Astrocyte of the spinal cord (primary cell): ENCODE data around the gene ZNF628.
A peak's percentile ranks its signal among the peaks of the same experiment; 100 is the strongest.

Source experiments
- DNase-seq: peaks from one replicate; pipeline ENCODE4 v3.0.0; 2011; ENCODE audit warnings: low read depth, low spot score
- H3K4me3 ChIP-seq: 2 replicates; pipeline ENCODE4 v1.5.1; 2011; ENCODE audit warnings: low read depth, mild to moderate bottlenecking, low read length, moderate library complexity
- CTCF ChIP-seq: IDR thresholded peaks from 2 replicates; pipeline ENCODE4 v1.5.1; 2012; ENCODE audit warnings: low read depth, mild to moderate bottlenecking, low read length, inconsistent platforms
- in situ Hi-C: cut with HindIII; loops from 2 replicates; pipeline ENCODE4 v1.10.0; 2017; ENCODE audit warnings: low sequenced_read_pairs

Gene ZNF628

DNA sequence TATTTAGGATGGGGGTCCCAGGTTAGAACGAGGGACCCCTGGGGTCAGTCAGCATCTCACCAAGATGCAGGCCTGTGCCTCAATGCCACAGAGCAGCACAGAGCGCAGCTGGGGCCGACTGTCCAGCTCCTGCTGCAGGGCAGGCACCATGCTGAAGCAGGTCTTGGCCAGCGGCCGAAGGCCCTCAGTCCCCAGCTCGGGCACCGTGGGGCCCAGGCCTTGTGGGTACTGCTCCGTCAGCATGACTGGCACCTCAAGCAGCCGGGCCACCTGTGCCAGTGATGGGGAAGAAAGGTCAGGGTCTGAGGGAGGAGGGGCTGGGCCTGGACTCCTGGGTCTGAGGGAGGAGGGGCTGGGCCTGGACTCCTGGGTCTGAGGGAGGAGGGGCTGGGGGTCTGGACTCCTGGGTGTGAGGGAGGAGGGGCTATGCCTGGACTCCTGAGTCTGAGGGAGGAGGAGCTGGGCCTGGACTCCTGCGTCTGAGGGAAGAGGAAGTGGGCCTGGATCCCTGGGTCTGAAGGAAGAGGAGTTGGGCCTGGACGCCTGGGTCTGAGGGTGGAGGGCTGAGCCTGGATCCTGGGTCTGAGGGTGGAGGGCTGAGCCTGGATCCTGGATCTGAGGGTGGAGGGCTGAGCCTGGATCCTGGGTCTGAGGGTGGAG lies 20.7 kb upstream of the ZNF628 start:
- DNase-seq: no peak
- no peak for TF ChIP-seq CTCF
- no peak overlapping the region for H3K4me3 ChIP-seq
- in situ Hi-C loops: no loop called here

DNA sequence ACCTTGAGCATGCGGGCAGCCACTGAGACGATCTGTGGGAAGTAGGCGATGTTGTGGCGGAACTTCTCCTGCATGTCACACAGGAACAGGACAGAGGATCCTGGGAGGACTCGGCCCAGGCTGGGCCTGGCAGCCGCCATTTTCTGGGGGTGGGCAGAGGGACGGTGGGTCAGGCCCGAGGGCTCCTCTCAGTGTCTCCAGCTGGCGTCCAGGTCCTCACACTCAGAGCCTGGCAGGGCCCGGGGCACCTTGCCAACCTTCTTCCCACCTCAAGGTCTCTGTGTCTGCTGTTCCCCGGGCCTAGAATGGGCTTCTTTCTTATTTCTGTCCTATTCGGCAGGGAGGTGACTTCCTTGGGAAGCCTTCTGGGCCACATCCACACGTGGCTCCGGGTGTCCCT lies 20.1 kb upstream of the ZNF628 start:
- no peak overlapping the region for H3K4me3 ChIP-seq
- no peak for DNase-seq
- in situ Hi-C loops: no loop called here
- TF ChIP-seq CTCF: no peak

GRCh38 chr19:55457683-55458457 lies 18.5 kb upstream of the ZNF628 start:
- no peak for TF ChIP-seq CTCF
- no peak overlapping the region for H3K4me3 ChIP-seq
- in situ Hi-C loops: no loop called here
- no peak for DNase-seq

DNA sequence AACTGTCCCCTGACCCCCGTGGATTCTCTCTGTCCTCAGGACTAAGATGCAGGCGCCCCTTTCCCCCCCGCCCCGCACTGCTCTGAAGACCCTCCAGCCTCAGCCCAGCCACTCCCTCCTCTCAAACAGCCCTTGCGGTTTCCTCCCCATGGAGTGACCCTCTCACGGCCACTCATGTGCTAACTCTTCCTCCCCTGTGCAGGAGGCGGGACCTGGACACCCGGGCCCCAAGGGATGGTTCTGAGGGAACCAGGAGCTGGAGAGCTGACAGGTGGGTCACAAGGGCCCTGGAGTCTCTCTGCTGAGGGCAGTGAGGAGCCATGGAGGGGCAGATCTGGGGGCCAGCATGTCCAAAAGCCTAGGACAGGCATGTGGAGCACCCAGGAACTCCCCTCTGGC lies 16.9 kb upstream of the ZNF628 start:
- no peak for DNase-seq
- in situ Hi-C loops: no loop called here
- TF ChIP-seq CTCF: no peak
- H3K4me3 ChIP-seq: no peak overlapping the region

- in situ Hi-C loops: no loop called here
- H3K4me3 ChIP-seq: peak overlapping the region; percentile 96
Measured at GRCh38 chr19:55459950-55460657, 16.3 kb upstream of the ZNF628 start.

More at GRCh38 chr19:55459950-55460657, 16.3 kb upstream of the ZNF628 start:
- no peak for TF ChIP-seq CTCF
- no peak for DNase-seq
